ENCODE data around the gene SETX.
"Not testable (repeated sequence)": the region's sequence is repeated elsewhere in the genome, so short reads cannot be mapped to it uniquely, and the experiment has no call there.

Gene SETX

DNA sequence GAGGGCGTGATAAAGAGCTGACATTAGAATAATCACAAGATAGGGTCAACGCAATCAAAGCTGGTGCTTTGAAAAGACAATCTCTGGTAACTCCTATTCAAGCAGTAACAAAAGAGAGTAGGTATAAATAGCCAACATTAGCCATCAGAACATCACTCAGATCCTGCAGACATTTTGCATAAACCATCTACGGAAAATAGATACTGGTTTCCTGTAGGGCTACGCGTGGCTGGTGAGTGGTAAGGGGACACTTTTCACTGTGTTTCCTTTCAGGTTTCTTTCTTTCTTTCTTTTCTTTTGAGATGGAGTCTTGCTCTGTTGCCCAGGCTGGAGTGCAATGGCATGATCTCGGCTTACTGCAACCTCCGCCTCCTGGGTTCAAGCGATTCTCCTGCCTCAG is 29.6 kb upstream of the SETX start (continued):
- no peak for TF ChIP-seq ZNF768 (tag by site-specific recombination; IDR thresholded peaks at IDR 0.05)
- TF ChIP-seq, protein P1, sequence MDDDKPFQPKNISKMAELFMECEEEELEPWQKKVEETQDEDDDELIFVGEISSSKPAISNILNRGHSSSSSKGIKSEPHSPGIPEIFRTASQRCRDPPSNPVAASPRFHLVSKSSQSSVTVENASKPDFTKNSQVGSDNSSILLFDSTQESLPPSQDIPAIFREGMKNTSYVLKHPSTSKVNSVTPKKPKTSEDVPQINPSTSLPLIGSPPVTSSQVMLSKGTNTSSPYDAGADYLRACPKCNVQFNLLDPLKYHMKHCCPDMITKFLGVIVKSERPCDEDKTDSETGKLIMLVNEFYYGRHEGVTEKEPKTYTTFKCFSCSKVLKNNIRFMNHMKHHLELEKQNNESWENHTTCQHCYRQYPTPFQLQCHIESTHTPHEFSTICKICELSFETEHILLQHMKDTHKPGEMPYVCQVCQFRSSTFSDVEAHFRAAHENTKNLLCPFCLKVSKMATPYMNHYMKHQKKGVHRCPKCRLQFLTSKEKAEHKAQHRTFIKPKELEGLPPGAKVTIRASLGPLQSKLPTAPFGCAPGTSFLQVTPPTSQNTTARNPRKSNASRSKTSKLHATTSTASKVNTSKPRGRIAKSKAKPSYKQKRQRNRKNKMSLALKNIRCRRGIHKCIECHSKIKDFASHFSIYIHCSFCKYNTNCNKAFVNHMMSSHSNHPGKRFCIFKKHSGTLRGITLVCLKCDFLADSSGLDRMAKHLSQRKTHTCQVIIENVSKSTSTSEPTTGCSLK (tag by site-specific recombination; IDR thresholded peaks at IDR 0.05): no peak

DNA sequence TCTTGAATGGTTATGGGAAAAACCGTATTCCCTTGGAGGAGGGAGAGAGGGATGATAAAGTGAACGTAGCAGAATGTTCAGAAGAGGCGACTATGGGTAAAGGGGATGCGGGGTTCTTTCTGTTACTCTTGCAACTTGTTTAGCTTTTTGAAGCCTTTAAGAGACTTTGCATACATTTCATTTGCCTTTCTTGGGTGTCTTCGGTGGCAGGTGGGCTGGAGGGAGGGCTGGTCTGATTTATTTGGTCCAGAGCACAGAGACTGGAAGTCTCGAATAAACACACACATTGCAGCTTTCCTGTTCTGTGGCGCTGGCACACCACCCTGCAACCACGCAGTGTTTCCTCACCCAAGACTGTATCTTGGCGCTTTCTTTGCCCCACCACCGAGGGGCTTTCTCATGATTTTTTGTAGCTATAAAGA is 28.7 kb upstream of the SETX start:
- Histone ChIP-seq H3K36me3 (ENCODE audit: control insufficient read depth in 2 of 2, insufficient read depth in 1 of 2, low read length in 2 of 2) (peaks cover 33 to 85% of the 10 kb centered on the region in 2 experiments), H3K4me1 (ENCODE audit: control insufficient read depth, insufficient read depth, low read length) (no peaks in the 10 kb centered on the region), H3K4me3 (ENCODE audit: low read depth, low read length) (no peak overlapping the region), H3K27ac (ENCODE audit: extremely low read depth, low read depth, low read length) (no peak overlapping the region), H3K9me3 (ENCODE audit: control insufficient read depth, insufficient read depth, low read depth, low read length) (no peaks in the 10 kb centered on the region)
- TF ChIP-seq ZNF416 (tag by site-specific recombination; IDR thresholded peaks at IDR 0.05): no peak
- TF ChIP-seq, protein P2, sequence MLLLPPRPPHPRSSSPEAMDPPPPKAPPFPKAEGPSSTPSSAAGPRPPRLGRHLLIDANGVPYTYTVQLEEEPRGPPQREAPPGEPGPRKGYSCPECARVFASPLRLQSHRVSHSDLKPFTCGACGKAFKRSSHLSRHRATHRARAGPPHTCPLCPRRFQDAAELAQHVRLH (tag by site-specific recombination; IDR thresholded peaks at IDR 0.05): no peak
- ChIA-PET CTCF (interaction anchor here (0.5 to 0.6 kb wide), 2 partner anchors 18 to 30 kb away, joined by 3 read pairs; no protein-coding TSS in a partner anchor), POLR2A (interaction anchor here (1.1 kb wide), 1 partner anchor 28 kb away, joined by 7 read pairs; the partner anchor contains the start of gene SETX)

DNA sequence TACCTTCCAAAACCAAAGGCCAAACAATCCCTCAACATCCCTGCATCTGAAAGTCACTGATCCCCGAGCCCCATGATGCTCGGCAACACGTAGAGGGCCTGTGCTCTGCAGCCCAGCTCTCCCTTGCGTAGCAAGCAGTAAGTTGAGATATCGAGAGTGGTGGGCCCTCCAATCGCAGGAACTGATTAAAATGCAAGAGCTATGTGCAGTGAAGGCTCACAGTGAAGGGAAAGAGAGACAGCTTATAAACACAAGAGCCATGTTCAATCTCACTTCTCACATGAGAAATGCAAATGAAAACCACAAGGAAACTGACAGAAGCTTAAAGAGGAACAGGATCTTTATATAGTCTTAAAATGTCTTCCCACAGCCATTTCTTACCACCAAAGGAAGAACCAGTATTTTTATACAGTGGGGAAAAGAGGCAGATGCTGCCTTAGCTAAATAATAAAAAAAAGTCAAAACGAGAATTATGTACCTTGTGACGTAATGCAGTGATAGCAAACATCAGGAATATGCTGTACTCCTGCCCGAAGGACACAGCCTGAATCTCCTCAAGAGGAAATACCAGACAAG is 27.3 kb upstream of the SETX start:
- Histone ChIP-seq H3K36me3 (ENCODE audit: control insufficient read depth in 2 of 2, insufficient read depth in 1 of 2, low read length in 2 of 2) (peaks cover 30 to 85% of the 10 kb centered on the region in 2 experiments), H3K9me3 (ENCODE audit: control insufficient read depth, insufficient read depth, low read depth, low read length) (no peaks in the 10 kb centered on the region), H3K4me1 (ENCODE audit: control insufficient read depth, insufficient read depth, low read length) (no peaks in the 10 kb centered on the region), H3K4me3 (ENCODE audit: low read depth, low read length) (no peak overlapping the region), H3K27ac (ENCODE audit: extremely low read depth, low read depth, low read length) (0 out of 2 replicates have a peak overlapping the region, but pooled peaks have one; percentile 16)
- ChIA-PET CTCF (interaction anchor here (0.6 to 1.5 kb wide), 3 partner anchors 8 to 113 kb away, joined by 3 to 6 read pairs (median 3); no protein-coding TSS in a partner anchor), POLR2A (no interaction called here)
- TF ChIP-seq HOXA7 (CRISPR knock-in tag; IDR thresholded peaks at IDR 0.05; ENCODE audit: borderline replicate concordance): no peak
- TF ChIP-seq, protein P3, sequence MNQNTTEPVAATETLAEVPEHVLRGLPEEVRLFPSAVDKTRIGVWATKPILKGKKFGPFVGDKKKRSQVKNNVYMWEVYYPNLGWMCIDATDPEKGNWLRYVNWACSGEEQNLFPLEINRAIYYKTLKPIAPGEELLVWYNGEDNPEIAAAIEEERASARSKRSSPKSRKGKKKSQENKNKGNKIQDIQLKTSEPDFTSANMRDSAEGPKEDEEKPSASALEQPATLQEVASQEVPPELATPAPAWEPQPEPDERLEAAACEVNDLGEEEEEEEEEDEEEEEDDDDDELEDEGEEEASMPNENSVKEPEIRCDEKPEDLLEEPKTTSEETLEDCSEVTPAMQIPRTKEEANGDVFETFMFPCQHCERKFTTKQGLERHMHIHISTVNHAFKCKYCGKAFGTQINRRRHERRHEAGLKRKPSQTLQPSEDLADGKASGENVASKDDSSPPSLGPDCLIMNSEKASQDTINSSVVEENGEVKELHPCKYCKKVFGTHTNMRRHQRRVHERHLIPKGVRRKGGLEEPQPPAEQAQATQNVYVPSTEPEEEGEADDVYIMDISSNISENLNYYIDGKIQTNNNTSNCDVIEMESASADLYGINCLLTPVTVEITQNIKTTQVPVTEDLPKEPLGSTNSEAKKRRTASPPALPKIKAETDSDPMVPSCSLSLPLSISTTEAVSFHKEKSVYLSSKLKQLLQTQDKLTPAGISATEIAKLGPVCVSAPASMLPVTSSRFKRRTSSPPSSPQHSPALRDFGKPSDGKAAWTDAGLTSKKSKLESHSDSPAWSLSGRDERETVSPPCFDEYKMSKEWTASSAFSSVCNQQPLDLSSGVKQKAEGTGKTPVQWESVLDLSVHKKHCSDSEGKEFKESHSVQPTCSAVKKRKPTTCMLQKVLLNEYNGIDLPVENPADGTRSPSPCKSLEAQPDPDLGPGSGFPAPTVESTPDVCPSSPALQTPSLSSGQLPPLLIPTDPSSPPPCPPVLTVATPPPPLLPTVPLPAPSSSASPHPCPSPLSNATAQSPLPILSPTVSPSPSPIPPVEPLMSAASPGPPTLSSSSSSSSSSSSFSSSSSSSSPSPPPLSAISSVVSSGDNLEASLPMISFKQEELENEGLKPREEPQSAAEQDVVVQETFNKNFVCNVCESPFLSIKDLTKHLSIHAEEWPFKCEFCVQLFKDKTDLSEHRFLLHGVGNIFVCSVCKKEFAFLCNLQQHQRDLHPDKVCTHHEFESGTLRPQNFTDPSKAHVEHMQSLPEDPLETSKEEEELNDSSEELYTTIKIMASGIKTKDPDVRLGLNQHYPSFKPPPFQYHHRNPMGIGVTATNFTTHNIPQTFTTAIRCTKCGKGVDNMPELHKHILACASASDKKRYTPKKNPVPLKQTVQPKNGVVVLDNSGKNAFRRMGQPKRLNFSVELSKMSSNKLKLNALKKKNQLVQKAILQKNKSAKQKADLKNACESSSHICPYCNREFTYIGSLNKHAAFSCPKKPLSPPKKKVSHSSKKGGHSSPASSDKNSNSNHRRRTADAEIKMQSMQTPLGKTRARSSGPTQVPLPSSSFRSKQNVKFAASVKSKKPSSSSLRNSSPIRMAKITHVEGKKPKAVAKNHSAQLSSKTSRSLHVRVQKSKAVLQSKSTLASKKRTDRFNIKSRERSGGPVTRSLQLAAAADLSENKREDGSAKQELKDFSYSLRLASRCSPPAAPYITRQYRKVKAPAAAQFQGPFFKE (tag by site-specific recombination; IDR thresholded peaks at IDR 0.05; ENCODE audit: borderline replicate concordance): no peak
- no peak for TF ChIP-seq ZBTB21 (tag by site-specific recombination; IDR thresholded peaks at IDR 0.05)

DNA sequence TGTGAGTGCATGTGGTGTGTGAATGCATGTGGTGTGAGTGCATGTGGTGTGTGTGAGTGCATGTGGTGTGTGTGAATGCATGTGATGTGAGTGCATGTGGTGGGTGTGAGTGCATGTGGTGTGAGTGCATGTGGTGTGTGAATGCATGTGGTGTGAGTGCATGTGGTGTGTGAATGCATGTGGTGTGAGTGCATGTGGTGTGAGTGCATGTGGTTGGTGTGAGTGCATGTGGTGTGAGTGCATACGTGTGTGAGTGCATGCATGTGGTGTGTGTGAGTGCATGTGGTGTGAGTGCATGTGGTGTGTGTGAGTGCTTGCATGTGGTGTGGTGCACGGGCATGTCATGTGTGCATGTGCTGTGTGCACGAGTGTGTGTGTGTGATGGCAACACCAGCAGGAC is 23.6 kb upstream of the SETX start:
- CTCF ChIA-PET; H3K9me3 ChIP-seq (ENCODE audit: control insufficient read depth, insufficient read depth, low read depth, low read length); POLR2A ChIA-PET; H3K4me3 ChIP-seq (ENCODE audit: low read depth, low read length); H3K4me1 ChIP-seq (ENCODE audit: control insufficient read depth, insufficient read depth, low read length); H3K27ac ChIP-seq (ENCODE audit: extremely low read depth, low read depth, low read length): not testable (repeated sequence)
- TF ChIP-seq, protein P4, sequence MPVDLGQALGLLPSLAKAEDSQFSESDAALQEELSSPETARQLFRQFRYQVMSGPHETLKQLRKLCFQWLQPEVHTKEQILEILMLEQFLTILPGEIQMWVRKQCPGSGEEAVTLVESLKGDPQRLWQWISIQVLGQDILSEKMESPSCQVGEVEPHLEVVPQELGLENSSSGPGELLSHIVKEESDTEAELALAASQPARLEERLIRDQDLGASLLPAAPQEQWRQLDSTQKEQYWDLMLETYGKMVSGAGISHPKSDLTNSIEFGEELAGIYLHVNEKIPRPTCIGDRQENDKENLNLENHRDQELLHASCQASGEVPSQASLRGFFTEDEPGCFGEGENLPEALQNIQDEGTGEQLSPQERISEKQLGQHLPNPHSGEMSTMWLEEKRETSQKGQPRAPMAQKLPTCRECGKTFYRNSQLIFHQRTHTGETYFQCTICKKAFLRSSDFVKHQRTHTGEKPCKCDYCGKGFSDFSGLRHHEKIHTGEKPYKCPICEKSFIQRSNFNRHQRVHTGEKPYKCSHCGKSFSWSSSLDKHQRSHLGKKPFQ (tag by site-specific recombination; IDR thresholded peaks at IDR 0.05): peak; percentile 97
- TF ChIP-seq, protein P5, sequence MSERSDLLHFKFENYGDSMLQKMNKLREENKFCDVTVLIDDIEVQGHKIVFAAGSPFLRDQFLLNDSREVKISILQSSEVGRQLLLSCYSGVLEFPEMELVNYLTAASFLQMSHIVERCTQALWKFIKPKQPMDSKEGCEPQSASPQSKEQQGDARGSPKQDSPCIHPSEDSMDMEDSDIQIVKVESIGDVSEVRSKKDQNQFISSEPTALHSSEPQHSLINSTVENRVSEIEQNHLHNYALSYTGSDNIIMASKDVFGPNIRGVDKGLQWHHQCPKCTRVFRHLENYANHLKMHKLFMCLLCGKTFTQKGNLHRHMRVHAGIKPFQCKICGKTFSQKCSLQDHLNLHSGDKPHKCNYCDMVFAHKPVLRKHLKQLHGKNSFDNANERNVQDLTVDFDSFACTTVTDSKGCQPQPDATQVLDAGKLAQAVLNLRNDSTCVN (tag by site-specific recombination; optimal IDR thresholded peaks at IDR 0.05): peak; percentile 27
- peaks cover 30 to 71% of the 10 kb centered on the region in 2 experiments for H3K36me3 ChIP-seq (ENCODE audit: control insufficient read depth in 2 of 2, insufficient read depth in 1 of 2, low read length in 2 of 2)

Data from HEK293 (cell line).